Stimulated activated CD8-positive, alpha-beta memory T cell treated with anti-CD3 and anti-CD28 coated beads, Interleukin-15, amount 100 ng/mL, for 4 hours (primary cell): ENCODE results near the gene PAK1.
"Not testable (repeated sequence)": the region's sequence is repeated elsewhere in the genome, so short reads cannot be mapped to it uniquely, and the experiment has no call there.

Source experiments
- DNase-seq, 2 donors: peaks; one replicate each; pipeline ENCODE4 v3.0.0-alpha.2; 2020; ENCODE audit warnings: low read depth in 2 of 2

Gene PAK1

GRCh38 chr11:77308838-77309237 lies 165.1 kb downstream of the PAK1 start:
- DNase-seq, result no peak

GRCh38 chr11:77303328-77303727 lies 170.6 kb downstream of the PAK1 start:
- DNase-seq, result no peak

- DNase-seq, result no peak
These were observed 171.1 kb downstream of the PAK1 start for GRCh38 chr11:77302752-77303151.

- DNase-seq, result no peak
These were observed 172.4 kb downstream of the PAK1 start, which contains the start of gene GDPD4 for GRCh38 chr11:77301510-77301909. Gene GDPD4 (minus strand): TSS chr11:77301686. CDS start chr11:77285137, 16,549 bp downstream.

GRCh38 chr11:77300695-77301094 lies 173.2 kb downstream of the PAK1 start:
- DNase-seq, result no peak

GRCh38 chr11:77300028-77300427 lies 173.9 kb downstream of the PAK1 start:
- DNase-seq, result not testable (repeated sequence)

GRCh38 chr11:77299528-77299993 lies 174.3 kb downstream of the PAK1 start:
- no peak for DNase-seq

GRCh38 chr11:77294040-77294439 lies 179.9 kb downstream of the PAK1 start:
- DNase-seq, result no peak

- DNase-seq, result no peak
These were observed 184.2 kb downstream of the PAK1 start for GRCh38 chr11:77289737-77290136.

GRCh38 chr11:77287615-77288273 lies 186.2 kb downstream of the PAK1 start:
- DNase-seq, result no peak

- DNase-seq, result no peak
These were observed 186.8 kb downstream of the PAK1 start for GRCh38 chr11:77287136-77287535.

- DNase-seq, result no peak
These were observed 189.1 kb downstream of the PAK1 start for GRCh38 chr11:77284476-77285468.

GRCh38 chr11:77283101-77283500 lies 190.8 kb downstream of the PAK1 start:
- DNase-seq, result no peak

- DNase-seq, result no peak
These were observed 195.0 kb downstream of the PAK1 start for GRCh38 chr11:77278595-77279506.

- no peak for DNase-seq
These were observed 197.6 kb downstream of the PAK1 start for GRCh38 chr11:77276271-77276670.
